Lower leg skin (tissue), 3 donors: ENCODE measurements around the gene E4F1.

Source experiments
- CTCF ChIP-seq, 3 donors: fragments of 450-650 bp; IDR thresholded peaks; one replicate each; pipeline ENCODE4 v1.5.1; 2016; ENCODE audit warnings: antibody characterized with exemption in 3 of 3, mild to moderate bottlenecking in 3 of 3, moderate library complexity in 2 of 3
- POLR2A ChIP-seq, 2 donors: fragments of 450-650 bp; IDR thresholded peaks; one replicate each; pipeline ENCODE4 v1.6.1; 2016 to 2017; ENCODE audit warnings: antibody characterized with exemption in 2 of 2, mild to moderate bottlenecking in 1 of 2, moderate library complexity in 1 of 2

GRCh38 chr16:2243781-2244180, 20.4 kb downstream of the E4F1 start:
- TF ChIP-seq CTCF (IDR thresholded peaks at IDR 0.05) (no peak), POLR2A (IDR thresholded peaks at IDR 0.05) (no peak)
